Measurements from ENCODE around the gene TENT4A.

Gene TENT4A

DNA sequence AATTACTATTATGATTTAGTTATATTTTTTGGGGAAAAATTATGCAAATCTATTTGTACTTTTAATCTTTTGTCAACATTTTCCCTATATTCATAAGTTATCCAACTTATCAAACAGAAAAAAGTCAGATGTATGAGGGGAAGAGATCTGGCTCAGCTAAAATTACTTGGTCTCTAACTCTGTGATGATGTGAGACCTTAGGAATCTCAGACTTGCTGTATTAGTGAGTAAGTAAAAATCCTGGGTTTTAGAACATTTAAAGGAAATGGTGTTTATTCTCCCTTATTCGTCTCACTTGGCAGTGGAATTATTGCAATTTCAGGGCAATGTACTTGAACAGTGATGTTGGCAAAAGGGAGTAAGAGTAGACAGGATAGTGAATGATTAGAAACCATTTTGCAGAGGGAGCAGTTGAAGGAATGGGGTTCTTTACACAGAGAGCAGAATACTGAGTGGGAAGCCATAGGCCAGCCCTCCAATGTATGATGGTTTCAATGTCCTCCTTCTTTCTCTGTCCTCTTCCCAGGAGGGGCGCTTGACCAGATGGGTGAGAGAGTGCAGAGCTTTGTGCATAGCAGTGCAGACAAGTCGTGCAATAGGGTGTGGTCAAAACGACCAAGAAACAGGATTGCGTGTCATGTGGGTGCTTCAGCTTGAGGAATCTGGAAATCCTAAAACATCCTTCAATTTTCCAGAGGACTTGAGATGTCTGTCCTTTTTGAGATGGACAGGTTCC is 91.7 kb downstream of the TENT4A start:
- DNase-seq (ENCODE audit: low spot score), result peak; percentile 60

DNA sequence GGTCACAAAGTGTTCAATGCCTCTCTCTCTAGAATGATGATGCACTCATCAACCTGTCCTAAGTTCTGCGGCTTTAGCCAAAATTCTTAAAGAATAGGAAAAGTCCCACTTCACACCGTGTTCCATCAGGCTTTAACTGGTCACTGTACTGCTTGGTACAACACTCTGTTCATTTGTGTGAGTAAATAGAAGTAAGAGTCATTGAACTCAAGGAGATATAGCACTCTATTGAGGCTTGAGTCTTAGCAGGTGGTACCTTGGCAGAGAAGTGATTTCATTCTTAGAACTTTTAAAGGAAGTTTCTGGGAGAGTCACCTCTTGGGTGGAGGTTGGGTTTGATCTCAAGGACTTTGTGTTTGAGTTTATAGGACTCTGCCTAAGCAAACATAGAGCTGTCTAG is 92.6 kb downstream of the TENT4A start:
- DNase-seq (ENCODE audit: low spot score), result no peak
